Astrocyte (in vitro differentiated cells and primary cell): ENCODE results near the gene RAB4A.

ENCODE experiments used
- CTCF ChIP-seq: IDR thresholded peaks from 2 replicates; pipeline ENCODE4 v1.5.1; 2011; ENCODE audit warnings: low read depth, mild to moderate bottlenecking, inconsistent platforms, low read length, moderate library complexity; ENCODE audit not compliant: insufficient read depth
- EZH2 ChIP-seq: IDR thresholded peaks from 2 replicates; pipeline ENCODE4 v1.6.1; 2012; ENCODE audit warnings: mild to moderate bottlenecking, low read length, inconsistent platforms; ENCODE audit not compliant: insufficient read depth

- no peak for TF ChIP-seq CTCF
- TF ChIP-seq EZH2 = no peak
Observed at GRCh38 chr1:229254910-229255541, 15.9 kb upstream of the RAB4A start.
